AG09309 (cell line): ENCODE measurements around the gene SIRT3.
"Not testable (repeated sequence)": the region's sequence is repeated elsewhere in the genome, so short reads cannot be mapped to it uniquely, and the experiment has no call there.

Source experiments
- DNase-seq: peaks from one replicate; pipeline ENCODE4 v3.0.0-alpha.2; 2010; ENCODE audit warnings: low read depth
- H3K4me3 ChIP-seq: 2 replicates; pipeline ENCODE4 v1.5.1; 2011; ENCODE audit warnings: mild to moderate bottlenecking, low read depth, low read length, moderate library complexity; ENCODE audit not compliant: control insufficient read depth
- CTCF ChIP-seq: IDR thresholded peaks from 2 replicates; pipeline ENCODE4 v1.5.1; 2011; ENCODE audit warnings: mild to moderate bottlenecking, low read depth, low read length, inconsistent platforms; ENCODE audit not compliant: insufficient read depth, control insufficient read depth; ENCODE audit errors: missing control alignments

SIRT3 gene

GRCh38 chr11:221998-222789 is 13.9 kb downstream of the SIRT3 start:
- DNase-seq, result no peak
- TF ChIP-seq CTCF, result no peak
- H3K4me3 ChIP-seq, result no peak overlapping the region

GRCh38 chr11:221539-221938 is 14.6 kb downstream of the SIRT3 start:
- DNase-seq, result no peak
- no peak for TF ChIP-seq CTCF
- H3K4me3 ChIP-seq, result no peak overlapping the region

GRCh38 chr11:220641-221215 is 15.4 kb downstream of the SIRT3 start:
- not testable (repeated sequence) for H3K4me3 ChIP-seq, DNase-seq

GRCh38 chr11:218815-219593 is 17.1 kb downstream of the SIRT3 start:
- no peak for TF ChIP-seq CTCF
- no peak for DNase-seq
- H3K4me3 ChIP-seq, result no peak overlapping the region

GRCh38 chr11:217704-218103 is 18.4 kb downstream of the SIRT3 start:
- no peak overlapping the region for H3K4me3 ChIP-seq
- TF ChIP-seq CTCF, result no peak
- no peak for DNase-seq

- no peak for DNase-seq
- no peak for TF ChIP-seq CTCF
- no peak overlapping the region for H3K4me3 ChIP-seq
These were observed 19.8 kb downstream of the SIRT3 start for GRCh38 chr11:216081-216974.
